Keratinocyte (primary cell): Measurements from ENCODE around the gene TMOD4.

ENCODE experiments used
- CTCF ChIP-seq, 3 experiments: IDR thresholded peaks in 1 of 3; conservative IDR thresholded peaks in 1 of 3; optimal IDR thresholded peaks in 1 of 3; 2 replicates in 2 of 3; 3 replicates in 1 of 3; pipeline versions ENCODE3 to v1.5.1; 2011; ENCODE audit warnings: low read length in 3 of 3, mild to moderate bottlenecking in 3 of 3, moderate library complexity in 2 of 3, control low read depth in 1 of 3, inconsistent platforms in 1 of 3; ENCODE audit not compliant: insufficient read depth in 2 of 3; ENCODE audit errors: extremely low read depth in 1 of 3
- EZH2 ChIP-seq: IDR thresholded peaks from one replicate; pipeline ENCODE4 v1.6.1; 2012; ENCODE audit warnings: inconsistent platforms, mild to moderate bottlenecking, low read length, moderate library complexity

- TF ChIP-seq CTCF (optimal IDR thresholded peaks at IDR 0.05 in 1 of 3, IDR thresholded peaks at IDR 0.05 in 1 of 3, conservative IDR thresholded peaks at IDR 0.05 in 1 of 3; ENCODE audit: extremely low read depth in 1 of 3, insufficient read depth in 2 of 3, low read length in 3 of 3) (no peak), EZH2 (no peak)
Measured at GRCh38 chr1:151165281-151165737, 10.5 kb downstream of the TMOD4 start.
